ENCODE measurements around the gene SIM2.

SIM2 gene

GRCh38 chr21:36741506-36741905 is 42.6 kb downstream of the SIM2 start:
- no peak for DNase-seq

- no peak for DNase-seq
These were observed 44.1 kb downstream of the SIM2 start for GRCh38 chr21:36743008-36743407.

- DNase-seq: no peak
These were observed 44.5 kb downstream of the SIM2 start for GRCh38 chr21:36743446-36743845.

- DNase-seq: no peak
These were observed 45.3 kb downstream of the SIM2 start for GRCh38 chr21:36744190-36744559.

GRCh38 chr21:36744560-36745231 is 45.8 kb downstream of the SIM2 start:
- no peak for DNase-seq

- DNase-seq: no peak
These were observed 46.5 kb downstream of the SIM2 start for GRCh38 chr21:36745459-36745858.

- peak; percentile 56 for DNase-seq
These were observed 48.3 kb downstream of the SIM2 start for GRCh38 chr21:36747041-36747814.

- peak; percentile 74 for DNase-seq
These were observed 49.0 kb downstream of the SIM2 start for GRCh38 chr21:36747815-36748383.

GRCh38 chr21:36749935-36750575 is 51.1 kb downstream of the SIM2 start:
- DNase-seq: peak; percentile 49

- DNase-seq: no peak
These were observed 51.7 kb downstream of the SIM2 start for GRCh38 chr21:36750576-36750959.

GRCh38 chr21:36751383-36751782 is 52.5 kb downstream of the SIM2 start:
- no peak for DNase-seq

GRCh38 chr21:36753556-36753955 is 54.6 kb downstream of the SIM2 start:
- no peak for DNase-seq

GRCh38 chr21:36754241-36754898 is 55.5 kb downstream of the SIM2 start:
- DNase-seq: no peak

GRCh38 chr21:36756527-36756926 is 57.6 kb downstream of the SIM2 start:
- peak; percentile 70 for DNase-seq

DNA sequence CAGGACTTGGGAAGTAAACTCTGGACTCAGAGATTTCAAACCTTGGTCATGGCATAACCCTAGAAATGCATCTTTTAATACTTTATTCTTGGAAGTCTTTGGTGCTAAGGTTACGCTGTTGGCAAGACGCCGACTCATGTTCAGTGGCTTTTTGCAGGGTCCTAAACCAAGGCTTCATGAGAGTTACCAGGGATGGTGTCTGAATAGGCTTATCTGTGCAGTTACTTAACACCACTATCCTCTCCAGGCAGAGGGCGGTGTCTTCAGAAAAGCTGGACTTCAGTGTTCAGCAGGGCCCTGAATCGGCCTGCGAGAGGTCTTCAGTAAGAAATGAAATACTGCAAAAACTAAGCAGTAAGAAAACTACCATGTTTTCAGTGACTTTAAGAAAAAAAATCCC is 58.3 kb downstream of the SIM2 start:
- peak; percentile 57 for DNase-seq

DNA sequence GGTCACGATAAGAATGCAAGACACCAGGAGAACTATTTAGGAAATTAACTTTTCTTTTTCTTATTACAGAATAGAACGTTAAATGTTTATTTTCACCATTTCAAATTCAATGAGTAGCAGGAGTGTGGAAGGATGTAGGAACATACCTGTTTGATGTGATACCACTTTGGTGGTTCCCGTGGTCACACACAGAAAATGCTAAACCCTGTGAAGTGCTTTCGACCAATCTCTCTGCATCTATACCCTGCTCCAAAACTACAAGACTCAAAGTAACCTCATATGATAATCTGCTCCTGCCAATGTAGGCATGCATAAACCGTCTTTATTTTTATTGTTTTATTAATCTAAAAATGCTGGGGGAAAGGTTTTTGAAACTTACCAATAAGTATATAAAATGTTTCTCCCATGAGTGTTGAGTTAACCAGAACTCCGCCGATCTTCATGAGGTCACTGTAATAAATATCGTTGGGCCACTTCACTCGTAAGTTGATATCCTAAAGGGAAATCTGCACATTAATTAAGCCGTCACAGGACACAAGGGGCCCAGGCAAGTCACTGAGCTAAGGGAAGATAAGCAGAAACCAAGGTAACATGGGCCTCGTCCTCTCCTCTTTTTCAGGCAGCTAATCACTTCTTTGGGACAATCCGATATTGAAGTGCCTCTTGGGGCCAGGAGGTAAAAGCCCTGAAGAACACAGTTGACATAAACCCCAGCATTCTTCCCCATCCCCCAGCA is 60.6 kb downstream of the SIM2 start:
- no peak for DNase-seq

DNA sequence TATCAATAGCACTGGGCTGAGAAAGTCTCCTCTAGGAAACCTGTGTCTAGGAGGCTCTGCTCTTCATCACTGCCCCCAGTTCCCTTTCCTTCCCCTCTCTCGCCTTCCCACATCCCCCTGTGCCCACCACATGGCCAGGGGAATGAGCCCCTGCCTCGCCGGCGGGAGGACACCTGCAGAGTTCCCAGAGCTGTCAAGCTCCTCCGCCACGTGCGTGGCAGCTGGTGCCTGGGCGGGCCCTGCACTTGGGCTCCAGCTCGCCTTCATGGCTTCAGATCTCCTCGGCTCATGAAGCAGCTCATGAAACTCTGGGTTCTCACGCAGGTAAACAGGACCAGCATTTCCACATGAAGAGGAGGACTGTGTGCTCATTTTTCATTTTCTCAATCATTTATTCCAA is 62.8 kb downstream of the SIM2 start:
- no peak for DNase-seq

DNA sequence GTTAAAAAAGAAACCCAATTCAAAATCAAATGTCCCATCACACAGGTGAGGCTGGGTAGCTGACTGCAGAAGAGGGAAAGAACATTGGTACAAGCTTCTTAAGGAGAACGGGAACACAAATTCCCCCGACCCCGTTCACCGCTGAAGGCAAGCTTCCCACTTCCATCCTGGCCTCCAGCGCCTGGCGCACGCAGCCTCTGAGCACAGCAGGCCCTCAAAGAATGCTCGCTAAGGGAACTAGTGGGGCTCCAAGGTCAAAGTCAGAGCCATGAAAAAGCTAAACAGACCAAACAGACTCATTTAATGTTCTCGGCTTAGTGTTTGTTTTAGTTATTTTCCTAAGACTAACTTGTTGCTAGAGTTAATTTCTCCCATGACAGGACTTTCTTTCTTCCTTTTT is 63.7 kb downstream of the SIM2 start:
- DNase-seq: no peak

- no peak for DNase-seq
These were observed 64.4 kb downstream of the SIM2 start for GRCh38 chr21:36763305-36763704.

- DNase-seq: no peak
These were observed 66.3 kb downstream of the SIM2 start for GRCh38 chr21:36765229-36765628.

GRCh38 chr21:36766511-36766910 is 67.6 kb downstream of the SIM2 start:
- no peak for DNase-seq

DNA sequence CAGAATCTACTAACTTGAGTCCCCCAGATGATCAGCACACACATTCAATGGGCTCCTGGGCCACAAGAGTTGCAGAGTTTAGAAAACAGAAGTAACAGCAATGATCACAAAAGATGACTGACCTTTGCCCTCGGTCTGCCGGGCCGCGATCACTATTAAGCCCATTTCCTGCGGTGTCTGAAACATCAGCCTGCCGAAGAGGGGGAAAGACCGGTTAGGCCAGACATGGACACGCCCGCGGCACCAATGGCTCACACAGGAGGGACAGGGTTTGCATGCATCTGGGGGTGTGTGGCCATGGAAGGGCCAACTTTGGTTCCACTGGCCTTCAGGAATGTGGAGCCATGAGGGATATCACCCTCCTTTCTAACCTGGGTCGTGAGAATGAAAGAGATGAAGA is 68.2 kb downstream of the SIM2 start:
- no peak for DNase-seq

DNA sequence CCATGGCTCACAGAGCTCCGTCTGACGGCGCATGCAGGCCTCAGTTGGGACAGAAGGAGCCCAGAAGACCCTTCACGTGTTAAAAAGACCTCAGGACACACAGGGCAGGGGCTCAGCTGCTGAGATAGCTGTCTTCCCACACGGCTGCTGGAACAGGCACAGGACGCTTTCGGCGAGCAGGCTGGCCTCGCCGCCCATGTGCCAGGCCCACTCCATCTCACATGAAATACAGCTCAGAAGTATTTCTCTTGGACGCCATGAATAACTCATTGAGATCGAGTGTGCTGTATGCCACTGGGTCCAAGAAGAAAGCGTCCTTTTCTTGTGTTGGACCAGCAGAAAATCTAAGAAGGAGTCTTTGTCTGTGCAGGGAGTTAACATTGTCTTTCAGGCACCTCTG is 69.6 kb downstream of the SIM2 start:
- DNase-seq: no peak
